Spleen (tissue), 7 donors: Measurements from ENCODE around the gene SCN8A.

Source experiments
- POLR2A ChIP-seq, 3 donors: fragments of 450-650 bp; IDR thresholded peaks; one replicate each; pipeline ENCODE4 v1.5.1; 2017; ENCODE audit warnings: antibody characterized with exemption in 3 of 3, mild to moderate bottlenecking in 1 of 3
- TF ChIP-seq, protein P1 (sequence below), 11 experiments: fragments of 200-600 bp in 7 of 11; fragments of 450-650 bp in 4 of 11; sonication (generic) in 4 of 11; IDR thresholded peaks in 8 of 11; conservative IDR thresholded peaks in 3 of 11; 1 replicate in 7 of 11; 2 replicates in 4 of 11; pipeline versions ENCODE4 v1.4.0 to v1.8.0; 2016 to 2021; ENCODE audit warnings: antibody characterized with exemption in 11 of 11, inconsistent platforms in 4 of 11, mild to moderate bottlenecking in 1 of 11
- donor health status: DM: no; HTN: no; CAD: no; lungs with moderate emphysema.
- donor health status: DM: no; HTN: no; CAD: no.
- donor health status: DM: no; HTN: no; CAD: no.

DNA sequence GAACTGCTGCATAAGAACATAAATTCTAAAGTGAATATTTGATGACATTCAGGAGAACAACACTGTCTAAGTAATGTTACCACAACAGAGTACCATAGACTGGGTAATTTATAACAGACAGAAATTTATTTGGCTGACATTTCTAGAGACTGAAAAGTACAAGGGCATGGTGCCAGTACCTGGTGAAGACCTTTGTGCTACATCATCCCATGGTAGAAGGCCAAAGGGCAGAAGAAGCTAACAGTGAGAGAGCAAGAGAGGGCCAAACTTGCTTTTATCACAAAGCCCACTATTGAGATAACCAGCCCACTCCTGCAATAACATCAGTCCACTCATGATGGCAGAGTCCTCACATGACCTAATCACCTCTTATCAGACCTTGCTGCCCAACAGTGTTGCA lies 168.7 kb downstream of the SCN8A start:
- TF ChIP-seq, protein P1, sequence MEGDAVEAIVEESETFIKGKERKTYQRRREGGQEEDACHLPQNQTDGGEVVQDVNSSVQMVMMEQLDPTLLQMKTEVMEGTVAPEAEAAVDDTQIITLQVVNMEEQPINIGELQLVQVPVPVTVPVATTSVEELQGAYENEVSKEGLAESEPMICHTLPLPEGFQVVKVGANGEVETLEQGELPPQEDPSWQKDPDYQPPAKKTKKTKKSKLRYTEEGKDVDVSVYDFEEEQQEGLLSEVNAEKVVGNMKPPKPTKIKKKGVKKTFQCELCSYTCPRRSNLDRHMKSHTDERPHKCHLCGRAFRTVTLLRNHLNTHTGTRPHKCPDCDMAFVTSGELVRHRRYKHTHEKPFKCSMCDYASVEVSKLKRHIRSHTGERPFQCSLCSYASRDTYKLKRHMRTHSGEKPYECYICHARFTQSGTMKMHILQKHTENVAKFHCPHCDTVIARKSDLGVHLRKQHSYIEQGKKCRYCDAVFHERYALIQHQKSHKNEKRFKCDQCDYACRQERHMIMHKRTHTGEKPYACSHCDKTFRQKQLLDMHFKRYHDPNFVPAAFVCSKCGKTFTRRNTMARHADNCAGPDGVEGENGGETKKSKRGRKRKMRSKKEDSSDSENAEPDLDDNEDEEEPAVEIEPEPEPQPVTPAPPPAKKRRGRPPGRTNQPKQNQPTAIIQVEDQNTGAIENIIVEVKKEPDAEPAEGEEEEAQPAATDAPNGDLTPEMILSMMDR (IDR thresholded peaks at IDR 0.05 in 8 of 11, conservative IDR thresholded peaks at IDR 0.05 in 3 of 11): no peak
- no peak for TF ChIP-seq POLR2A (IDR thresholded peaks at IDR 0.05)
